Endothelial cell of hepatic sinusoid (primary cell): ENCODE results near the gene MAMDC2.

Experiments
- in situ Hi-C: cut with HindIII; loops from 2 replicates; pipeline ENCODE4 v1.10.0; 2017; ENCODE audit warnings: low sequenced_read_pairs

MAMDC2 gene

GRCh38 chr9:70060883-70061507, 17.3 kb downstream of the MAMDC2 start:
- in situ Hi-C loops: no loop called here

GRCh38 chr9:70061776-70062175, 18.1 kb downstream of the MAMDC2 start:
- in situ Hi-C loops: no loop called here

- in situ Hi-C loops: no loop called here
These were observed 20.8 kb downstream of the MAMDC2 start for GRCh38 chr9:70064496-70064895.

GRCh38 chr9:70065572-70065971, 21.9 kb downstream of the MAMDC2 start:
- in situ Hi-C loops: no loop called here

- in situ Hi-C loops: no loop called here
These were observed 22.8 kb downstream of the MAMDC2 start for GRCh38 chr9:70066418-70066817.

- in situ Hi-C loops: no loop called here
These were observed 23.2 kb downstream of the MAMDC2 start for GRCh38 chr9:70066874-70067273.

GRCh38 chr9:70069704-70070103, 26.1 kb downstream of the MAMDC2 start:
- in situ Hi-C loops: no loop called here

- in situ Hi-C loops: no loop called here
These were observed 29.5 kb downstream of the MAMDC2 start for GRCh38 chr9:70073193-70073592.

GRCh38 chr9:70073756-70074155, 30.1 kb downstream of the MAMDC2 start:
- in situ Hi-C loops: no loop called here

GRCh38 chr9:70076678-70077077, 33.0 kb downstream of the MAMDC2 start:
- in situ Hi-C loops: no loop called here

- in situ Hi-C loops: loop anchor here (5.0 kb wide), 1 partner anchor 78 kb away; no protein-coding TSS in a partner anchor
These were observed 35.9 kb downstream of the MAMDC2 start for GRCh38 chr9:70079417-70080037.

- in situ Hi-C loops: loop anchor here (5.0 kb wide), 1 partner anchor 77 kb away; no protein-coding TSS in a partner anchor
These were observed 37.0 kb downstream of the MAMDC2 start for GRCh38 chr9:70080481-70081119.

GRCh38 chr9:70081120-70081495, 37.5 kb downstream of the MAMDC2 start:
- in situ Hi-C loops: loop anchor here (5.0 kb wide), 1 partner anchor 76 kb away; no protein-coding TSS in a partner anchor

- in situ Hi-C loops: loop anchor here (5.0 kb wide), 1 partner anchor 74 kb away; no protein-coding TSS in a partner anchor
These were observed 39.8 kb downstream of the MAMDC2 start for GRCh38 chr9:70083429-70083828.

- in situ Hi-C loops: no loop called here
These were observed 41.6 kb downstream of the MAMDC2 start for GRCh38 chr9:70085241-70085640.

- in situ Hi-C loops: no loop called here
These were observed 47.5 kb downstream of the MAMDC2 start for GRCh38 chr9:70091103-70091502.

- in situ Hi-C loops: no loop called here
These were observed 47.9 kb downstream of the MAMDC2 start for GRCh38 chr9:70091572-70091971.

- in situ Hi-C loops: no loop called here
These were observed 48.5 kb downstream of the MAMDC2 start for GRCh38 chr9:70092190-70092589.

- in situ Hi-C loops: no loop called here
These were observed 49.4 kb downstream of the MAMDC2 start for GRCh38 chr9:70093095-70093494.

- in situ Hi-C loops: no loop called here
These were observed 50.3 kb downstream of the MAMDC2 start for GRCh38 chr9:70093944-70094343.

GRCh38 chr9:70094747-70095146, 51.1 kb downstream of the MAMDC2 start:
- in situ Hi-C loops: no loop called here

GRCh38 chr9:70097187-70097586, 53.5 kb downstream of the MAMDC2 start:
- in situ Hi-C loops: no loop called here
